Measurements from ENCODE around the gene NT5C.

The NT5C gene

GRCh38 chr17:75124041-75124818 is 7.3 kb downstream of the NT5C start:
- H3K27ac ChIP-seq (ENCODE audit: low read depth, low read length), result peak overlapping the region; percentile 89

GRCh38 chr17:75118307-75118706 is 13.2 kb downstream of the NT5C start:
- Histone ChIP-seq H3K36me3 (ENCODE audit: control insufficient read depth in 1 of 2, insufficient read depth in 2 of 2, low read length in 2 of 2) (peaks cover 4 to 21% of the 10 kb centered on the region in 2 donors), H3K27me3 (ENCODE audit: control insufficient read depth in 1 of 2, insufficient read depth in 2 of 2, low read length in 2 of 2) (no peaks in the 10 kb centered on the region), H3K4me1 (ENCODE audit: control insufficient read depth in 1 of 2, insufficient read depth in 2 of 2, low read length in 2 of 2) (peaks cover 25 to 29% of the 10 kb centered on the region in 2 donors), H3K9me3 (ENCODE audit: control insufficient read depth in 1 of 2, low read length in 2 of 2) (no peaks in the 10 kb centered on the region), H3K9ac (ENCODE audit: low read depth in 1 of 2, low read length in 2 of 2) (peak overlapping the region in 1 of 2 donors; percentile 45), H3K27ac (ENCODE audit: low read depth, low read length) (peak overlapping the region; percentile 64), H3K4me3 (ENCODE audit: low read depth in 1 of 2, low read length in 2 of 2) (no peak overlapping the region)

More at GRCh38 chr17:75124041-75124818, 7.3 kb downstream of the NT5C start:
- peak overlapping the region; percentile 66 to 68 for H3K9ac ChIP-seq (ENCODE audit: low read depth in 1 of 2, low read length in 2 of 2)
- peaks cover 30 to 33% of the 10 kb centered on the region in 2 donors for H3K4me1 ChIP-seq (ENCODE audit: control insufficient read depth in 1 of 2, insufficient read depth in 2 of 2, low read length in 2 of 2)
- H3K36me3 ChIP-seq (ENCODE audit: control insufficient read depth in 1 of 2, insufficient read depth in 2 of 2, low read length in 2 of 2), result peaks cover 3 to 12% of the 10 kb centered on the region in 2 donors
- no peaks in the 10 kb centered on the region for H3K9me3 ChIP-seq (ENCODE audit: control insufficient read depth in 1 of 2, low read length in 2 of 2)
- no peaks in the 10 kb centered on the region for H3K27me3 ChIP-seq (ENCODE audit: control insufficient read depth in 1 of 2, insufficient read depth in 2 of 2, low read length in 2 of 2)
- H3K4me3 ChIP-seq (ENCODE audit: low read depth in 1 of 2, low read length in 2 of 2), result peak overlapping the region; percentile 33 to 53

DNA sequence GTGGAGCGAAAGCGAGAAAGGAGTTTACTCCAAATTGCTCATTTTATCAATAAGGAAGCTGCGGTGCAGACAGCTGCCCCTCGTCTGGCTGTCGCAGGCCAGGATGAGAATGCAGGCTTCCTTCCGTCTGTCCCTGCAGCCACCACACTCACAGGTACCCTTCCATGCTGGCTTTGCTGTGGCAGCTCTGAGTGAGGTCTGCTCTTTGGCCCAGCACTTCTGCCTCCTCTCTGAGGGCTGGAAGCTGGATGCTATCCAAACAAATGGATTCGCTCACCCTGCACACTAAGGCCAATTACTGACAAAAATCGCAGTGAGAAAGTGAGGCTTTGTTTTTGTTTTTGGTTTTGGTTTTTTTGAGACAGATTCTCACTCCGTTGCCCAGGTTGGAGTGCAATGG is 14.8 kb downstream of the NT5C start:
- Histone ChIP-seq H3K36me3 (ENCODE audit: control insufficient read depth in 1 of 2, insufficient read depth in 2 of 2, low read length in 2 of 2) (peaks cover 4 to 21% of the 10 kb centered on the region in 2 donors), H3K27ac (ENCODE audit: low read depth, low read length) (no peak overlapping the region), H3K4me1 (ENCODE audit: control insufficient read depth in 1 of 2, insufficient read depth in 2 of 2, low read length in 2 of 2) (peaks cover 25 to 29% of the 10 kb centered on the region in 2 donors), H3K27me3 (ENCODE audit: control insufficient read depth in 1 of 2, insufficient read depth in 2 of 2, low read length in 2 of 2) (no peaks in the 10 kb centered on the region), H3K9ac (ENCODE audit: low read depth in 1 of 2, low read length in 2 of 2) (no peak overlapping the region), H3K4me3 (ENCODE audit: low read depth in 1 of 2, low read length in 2 of 2) (no peak overlapping the region), H3K9me3 (ENCODE audit: control insufficient read depth in 1 of 2, low read length in 2 of 2) (no peaks in the 10 kb centered on the region)

GRCh38 chr17:75115555-75115954 is 16.0 kb downstream of the NT5C start:
- Histone ChIP-seq H3K36me3 (ENCODE audit: control insufficient read depth in 1 of 2, insufficient read depth in 2 of 2, low read length in 2 of 2) (peaks cover 4 to 16% of the 10 kb centered on the region in 2 donors), H3K9ac (ENCODE audit: low read depth in 1 of 2, low read length in 2 of 2) (no peak overlapping the region), H3K4me3 (ENCODE audit: low read depth in 1 of 2, low read length in 2 of 2) (no peak overlapping the region), H3K9me3 (ENCODE audit: control insufficient read depth in 1 of 2, low read length in 2 of 2) (no peaks in the 10 kb centered on the region), H3K27ac (ENCODE audit: low read depth, low read length) (no peak overlapping the region), H3K27me3 (ENCODE audit: control insufficient read depth in 1 of 2, insufficient read depth in 2 of 2, low read length in 2 of 2) (no peaks in the 10 kb centered on the region), H3K4me1 (ENCODE audit: control insufficient read depth in 1 of 2, insufficient read depth in 2 of 2, low read length in 2 of 2) (peaks cover 31 to 35% of the 10 kb centered on the region in 2 donors)

- peaks cover 34 to 36% of the 10 kb centered on the region in 2 donors for H3K4me1 ChIP-seq (ENCODE audit: control insufficient read depth in 1 of 2, insufficient read depth in 2 of 2, low read length in 2 of 2)
- H3K9me3 ChIP-seq (ENCODE audit: control insufficient read depth in 1 of 2, low read length in 2 of 2), result no peaks in the 10 kb centered on the region
- H3K36me3 ChIP-seq (ENCODE audit: control insufficient read depth in 1 of 2, insufficient read depth in 2 of 2, low read length in 2 of 2), result peaks cover 4 to 16% of the 10 kb centered on the region in 2 donors
- peak overlapping the region; percentile 78 for H3K27ac ChIP-seq (ENCODE audit: low read depth, low read length)
- H3K9ac ChIP-seq (ENCODE audit: low read depth in 1 of 2, low read length in 2 of 2), result peak overlapping the region; percentile 35 to 92
- no peaks in the 10 kb centered on the region for H3K27me3 ChIP-seq (ENCODE audit: control insufficient read depth in 1 of 2, insufficient read depth in 2 of 2, low read length in 2 of 2)
- H3K4me3 ChIP-seq (ENCODE audit: low read depth in 1 of 2, low read length in 2 of 2), result peak overlapping the region; percentile 66 to 84
Measured at GRCh38 chr17:75114552-75115314, 16.8 kb downstream of the NT5C start.

DNA sequence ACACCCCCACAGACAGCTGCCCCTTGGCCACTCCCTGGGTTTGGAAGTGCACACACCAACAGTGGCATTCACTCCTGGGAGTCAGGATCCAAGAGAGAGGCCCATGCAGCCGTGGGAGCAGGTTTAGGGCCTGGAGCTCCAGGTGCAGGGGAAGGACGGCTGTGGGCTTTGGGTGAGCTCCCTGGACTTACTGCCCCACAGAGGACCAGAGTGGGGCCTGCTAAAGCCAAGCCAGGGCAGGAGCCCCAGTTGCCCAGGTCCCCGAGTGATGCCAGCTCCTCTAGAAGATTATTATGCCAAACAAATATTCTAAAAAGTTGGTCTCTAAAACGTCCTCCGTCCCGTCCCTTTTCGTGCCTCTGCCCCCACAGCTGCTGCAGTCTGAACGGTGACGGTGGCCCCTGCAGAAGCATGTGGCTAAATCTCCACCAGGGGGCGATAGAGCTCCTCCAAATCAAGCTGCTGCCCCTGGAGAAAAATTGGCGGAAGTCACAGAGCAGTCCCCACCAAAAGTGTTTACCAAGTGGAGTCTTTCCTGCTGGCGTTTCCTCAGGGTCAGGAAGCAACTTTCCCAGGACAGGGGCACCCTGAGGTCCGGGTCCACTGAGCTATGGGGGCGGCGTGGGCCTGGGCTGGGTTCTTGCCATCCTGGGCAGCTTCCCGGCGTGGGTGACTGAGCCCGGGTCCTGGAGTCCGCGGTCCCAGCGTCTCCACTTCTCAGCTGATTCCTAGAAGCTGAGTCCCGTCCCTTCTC is 17.6 kb downstream of the NT5C start:
- peak overlapping the region; percentile 35 to 92 for H3K9ac ChIP-seq (ENCODE audit: low read depth in 1 of 2, low read length in 2 of 2)
- H3K4me3 ChIP-seq (ENCODE audit: low read depth in 1 of 2, low read length in 2 of 2), result peak overlapping the region; percentile 66 to 84
- H3K27me3 ChIP-seq (ENCODE audit: control insufficient read depth in 1 of 2, insufficient read depth in 2 of 2, low read length in 2 of 2), result no peaks in the 10 kb centered on the region
- no peaks in the 10 kb centered on the region for H3K9me3 ChIP-seq (ENCODE audit: control insufficient read depth in 1 of 2, low read length in 2 of 2)
- peaks cover 4 to 16% of the 10 kb centered on the region in 2 donors for H3K36me3 ChIP-seq (ENCODE audit: control insufficient read depth in 1 of 2, insufficient read depth in 2 of 2, low read length in 2 of 2)
- H3K4me1 ChIP-seq (ENCODE audit: control insufficient read depth in 1 of 2, insufficient read depth in 2 of 2, low read length in 2 of 2), result peaks cover 29 to 37% of the 10 kb centered on the region in 2 donors
- H3K27ac ChIP-seq (ENCODE audit: low read depth, low read length), result peak overlapping the region; percentile 78

DNA sequence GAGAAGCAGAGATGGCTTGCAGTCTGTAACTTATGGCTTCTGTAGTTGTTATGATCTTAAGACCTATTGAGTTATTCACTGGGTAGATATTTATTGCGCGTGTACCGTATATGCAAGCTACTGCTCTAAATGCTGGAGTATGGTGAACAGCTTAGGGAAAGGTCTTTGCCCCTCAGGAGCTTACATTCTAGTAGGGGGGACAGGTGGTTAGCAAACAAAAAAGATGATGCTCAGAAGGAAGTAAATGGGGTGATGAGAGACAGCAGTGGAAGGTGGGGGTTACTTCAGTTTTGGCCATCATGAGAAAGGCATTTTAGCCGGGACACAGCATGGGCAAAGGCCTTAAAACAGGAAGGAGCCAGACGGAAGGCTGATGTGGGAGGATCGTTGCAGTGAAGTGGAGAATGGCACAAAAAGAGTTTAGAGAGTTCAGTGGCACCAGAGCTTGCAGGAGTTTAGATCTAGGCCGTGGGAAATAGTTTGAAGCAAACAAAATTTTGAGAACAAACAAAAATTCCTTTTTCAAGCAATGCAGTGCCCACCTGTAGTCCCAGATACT is 19.7 kb downstream of the NT5C start:
- H3K4me1 ChIP-seq (ENCODE audit: control insufficient read depth in 1 of 2, insufficient read depth in 2 of 2, low read length in 2 of 2), result peaks cover 21 to 32% of the 10 kb centered on the region in 2 donors
- no peaks in the 10 kb centered on the region for H3K9me3 ChIP-seq (ENCODE audit: control insufficient read depth in 1 of 2, low read length in 2 of 2)
- H3K36me3 ChIP-seq (ENCODE audit: control insufficient read depth in 1 of 2, insufficient read depth in 2 of 2, low read length in 2 of 2), result peaks cover 4 to 11% of the 10 kb centered on the region in 2 donors
- no peak overlapping the region for H3K9ac ChIP-seq (ENCODE audit: low read depth in 1 of 2, low read length in 2 of 2)
- H3K27me3 ChIP-seq (ENCODE audit: control insufficient read depth in 1 of 2, insufficient read depth in 2 of 2, low read length in 2 of 2), result no peaks in the 10 kb centered on the region
- no peak overlapping the region for H3K4me3 ChIP-seq (ENCODE audit: low read depth in 1 of 2, low read length in 2 of 2)
- no peak overlapping the region for H3K27ac ChIP-seq (ENCODE audit: low read depth, low read length)

GRCh38 chr17:75110234-75110937 is 21.2 kb downstream of the NT5C start:
- Histone ChIP-seq H3K27ac (ENCODE audit: low read depth, low read length) (no peak overlapping the region), H3K4me3 (ENCODE audit: low read depth in 1 of 2, low read length in 2 of 2) (peak overlapping the region; percentile 86 to 94), H3K9ac (ENCODE audit: low read depth in 1 of 2, low read length in 2 of 2) (peak overlapping the region; percentile 78 to 80), H3K9me3 (ENCODE audit: control insufficient read depth in 1 of 2, low read length in 2 of 2) (no peaks in the 10 kb centered on the region), H3K27me3 (ENCODE audit: control insufficient read depth in 1 of 2, insufficient read depth in 2 of 2, low read length in 2 of 2) (no peaks in the 10 kb centered on the region), H3K4me1 (ENCODE audit: control insufficient read depth in 1 of 2, insufficient read depth in 2 of 2, low read length in 2 of 2) (peaks cover 21 to 28% of the 10 kb centered on the region in 2 donors), H3K36me3 (ENCODE audit: control insufficient read depth in 1 of 2, insufficient read depth in 2 of 2, low read length in 2 of 2) (peaks cover under 1 to 4% of the 10 kb centered on the region in 2 donors)
